HEK293T (cell line): ENCODE measurements around the gene ANKS1A.

Experiments used
- ELF4 ChIP-seq: fragments of 450-650 bp; IDR thresholded peaks from 2 replicates; pipeline ENCODE4 v1.6.1; 2017; ENCODE audit warnings: antibody characterized with exemption
- FOXA1 ChIP-seq: fragments of 450-650 bp; IDR thresholded peaks from 2 replicates; pipeline ENCODE4 v1.6.1; 2016; ENCODE audit warnings: mild to moderate bottlenecking
- FOXK2 ChIP-seq: fragments of 450-650 bp; IDR thresholded peaks from 2 replicates; pipeline ENCODE4 v1.6.1; 2016; ENCODE audit warnings: mild to moderate bottlenecking
- L3MBTL2 ChIP-seq: fragments of 450-650 bp; conservative IDR thresholded peaks from 2 replicates; pipeline ENCODE4 v1.6.1; 2016; ENCODE audit warnings: mild to moderate bottlenecking
- SUZ12 ChIP-seq: fragments of 450-650 bp; IDR thresholded peaks from 2 replicates; pipeline ENCODE4 v1.6.1; 2016; ENCODE audit warnings: mild to moderate bottlenecking
- TF ChIP-seq, protein P1 (sequence below): fragments of 450-650 bp; IDR thresholded peaks from 2 replicates; pipeline ENCODE4 v1.6.1; 2016

- no peak for TF ChIP-seq FOXA1
- TF ChIP-seq FOXK2: no peak
- TF ChIP-seq L3MBTL2: no peak
- TF ChIP-seq ELF4: no peak
- TF ChIP-seq SUZ12: no peak
- TF ChIP-seq, protein P1, sequence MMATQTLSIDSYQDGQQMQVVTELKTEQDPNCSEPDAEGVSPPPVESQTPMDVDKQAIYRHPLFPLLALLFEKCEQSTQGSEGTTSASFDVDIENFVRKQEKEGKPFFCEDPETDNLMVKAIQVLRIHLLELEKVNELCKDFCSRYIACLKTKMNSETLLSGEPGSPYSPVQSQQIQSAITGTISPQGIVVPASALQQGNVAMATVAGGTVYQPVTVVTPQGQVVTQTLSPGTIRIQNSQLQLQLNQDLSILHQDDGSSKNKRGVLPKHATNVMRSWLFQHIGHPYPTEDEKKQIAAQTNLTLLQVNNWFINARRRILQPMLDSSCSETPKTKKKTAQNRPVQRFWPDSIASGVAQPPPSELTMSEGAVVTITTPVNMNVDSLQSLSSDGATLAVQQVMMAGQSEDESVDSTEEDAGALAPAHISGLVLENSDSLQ: no peak
Observed at GRCh38 chr6:35092362-35093117, 203.5 kb downstream of the ANKS1A start.
